ENCODE data around the gene LMF1.
A peak's percentile ranks its signal among the peaks of the same experiment; 100 is the strongest.

Gene LMF1

GRCh38 chr16:986411-986810 lies 15.6 kb upstream of the LMF1 start:
- no peak for DNase-seq (ENCODE audit: low read depth in 2 of 3, low spot score in 1 of 3)

GRCh38 chr16:985646-986400 lies 15.0 kb upstream of the LMF1 start:
- no peak for DNase-seq (ENCODE audit: low read depth in 2 of 3, low spot score in 1 of 3)

GRCh38 chr16:984736-985636 lies 14.2 kb upstream of the LMF1 start:
- DNase-seq (ENCODE audit: low read depth in 2 of 3, low spot score in 1 of 3) = no peak

- DNase-seq (ENCODE audit: low read depth in 2 of 3, low spot score in 1 of 3) = no peak
Measured at GRCh38 chr16:984121-984694, 13.4 kb upstream of the LMF1 start.

- DNase-seq (ENCODE audit: low read depth in 2 of 3, low spot score in 1 of 3) = no peak
Measured at GRCh38 chr16:983044-984030, 12.6 kb upstream of the LMF1 start.

- DNase-seq (ENCODE audit: low read depth in 2 of 3, low spot score in 1 of 3) = no peak
Measured at GRCh38 chr16:982145-983043, 11.6 kb upstream of the LMF1 start.

- DNase-seq (ENCODE audit: low read depth in 2 of 3, low spot score in 1 of 3) = peak in 1 of 3 donors; percentile 34
Measured at GRCh38 chr16:981695-982144, 10.9 kb upstream of the LMF1 start, which contains the start of gene SOX8. Gene SOX8, plus strand, starts transcription at chr16:981770. Its CDS starts 153 bp downstream, at chr16:981923.

GRCh38 chr16:980595-980854 lies 9.7 kb upstream of the LMF1 start:
- no peak for DNase-seq (ENCODE audit: low read depth in 2 of 3, low spot score in 1 of 3)

GRCh38 chr16:979859-980594 lies 9.2 kb upstream of the LMF1 start:
- DNase-seq (ENCODE audit: low read depth in 2 of 3, low spot score in 1 of 3) = no peak

- DNase-seq (ENCODE audit: low read depth in 2 of 3, low spot score in 1 of 3) = no peak
Measured at GRCh38 chr16:979147-979546, 8.4 kb upstream of the LMF1 start.

GRCh38 chr16:978403-978802 lies 7.6 kb upstream of the LMF1 start:
- DNase-seq (ENCODE audit: low read depth in 2 of 3, low spot score in 1 of 3) = no peak

GRCh38 chr16:977896-978295 lies 7.1 kb upstream of the LMF1 start:
- DNase-seq (ENCODE audit: low read depth in 2 of 3, low spot score in 1 of 3) = no peak

GRCh38 chr16:977081-977701 lies 6.4 kb upstream of the LMF1 start:
- no peak for DNase-seq (ENCODE audit: low read depth in 2 of 3, low spot score in 1 of 3)

- DNase-seq (ENCODE audit: low read depth in 2 of 3, low spot score in 1 of 3) = no peak
Measured at GRCh38 chr16:976389-976931, 5.7 kb upstream of the LMF1 start.

- no peak for DNase-seq (ENCODE audit: low read depth in 2 of 3, low spot score in 1 of 3)
Measured at GRCh38 chr16:975291-975690, 4.5 kb upstream of the LMF1 start.

- DNase-seq (ENCODE audit: low read depth in 2 of 3, low spot score in 1 of 3) = no peak
Measured at GRCh38 chr16:974611-975261, 4.0 kb upstream of the LMF1 start.

- DNase-seq (ENCODE audit: low read depth in 2 of 3, low spot score in 1 of 3) = no peak
Measured at GRCh38 chr16:974001-974601, 3.3 kb upstream of the LMF1 start.

GRCh38 chr16:973366-973765 lies 2.6 kb upstream of the LMF1 start:
- DNase-seq (ENCODE audit: low read depth in 2 of 3, low spot score in 1 of 3) = no peak
